Adrenal gland (tissue), 12 donors: Measurements from ENCODE around the gene CADM1. TPM values are rescaled to one million over a fixed set of nuclear protein-coding genes. Genes with fewer than 3 reads are reported as not detected.

ENCODE experiments used
- DNase-seq, 7 donors: peaks; one replicate each; pipeline ENCODE4 v3.0.0-alpha.2; 2019 to 2020
- H3K27ac ChIP-seq, 5 donors: fragments of 200-600 bp; sonication (generic) in 4 of 5; 1 replicate in 3 of 5; 2 replicates in 2 of 5; pipeline versions ENCODE4 v1.5.1 to v1.8.0; 2016 to 2020; ENCODE audit warnings: mild to moderate bottlenecking in 1 of 5
- H3K27me3 ChIP-seq: fragments of 200-600 bp; 2 replicates; pipeline ENCODE4 v1.8.0; 2021
- H3K36me3 ChIP-seq, 2 donors: fragments of 200-600 bp; replicated peaks in 1 of 2; 1 replicate in 1 of 2; 2 replicates in 1 of 2; pipeline versions ENCODE4 v1.5.1 to v1.8.0; 2018 to 2022
- H3K4me1 ChIP-seq, 2 donors: fragments of 200-600 bp; replicated peaks in 1 of 2; 1 replicate in 1 of 2; 2 replicates in 1 of 2; pipeline versions ENCODE4 v1.5.1 to v1.8.0; 2018 to 2021
- H3K4me3 ChIP-seq, 4 donors: fragments of 200-600 bp; sonication (generic) in 3 of 4; one replicate each; pipeline ENCODE4 v1.5.1; 2016 to 2018
- H3K9me3 ChIP-seq, 3 donors: fragments of 200-600 bp; sonication (generic) in 1 of 3; replicated peaks in 1 of 3; 1 replicate in 2 of 3; 2 replicates in 1 of 3; pipeline versions ENCODE4 v1.5.1 to v1.8.0; 2016 to 2021
- CTCF ChIP-seq, 6 experiments: fragments of 450-650 bp in 4 of 6; fragments of 200-600 bp in 2 of 6; sonication (generic) in 1 of 6; IDR thresholded peaks; 1 replicate in 5 of 6; 2 replicates in 1 of 6; pipeline versions ENCODE4 v1.5.1 to v1.8.0; 2016 to 2021; ENCODE audit warnings: antibody characterized with exemption in 6 of 6, mild to moderate bottlenecking in 2 of 6, moderate library complexity in 1 of 6
- POLR2A ChIP-seq, 2 donors: fragments of 450-650 bp; IDR thresholded peaks; one replicate each; pipeline ENCODE4 v1.6.1; 2017; ENCODE audit warnings: antibody characterized with exemption in 2 of 2, mild to moderate bottlenecking in 2 of 2, moderate library complexity in 1 of 2
- WGBS, 4 donors: extraction: QIAGEN DNeasy Blood & Tissue Kit in 2 of 4; methylation state at CpG; one replicate each; pipeline versions ENCODE4 v1.1.5 to v1.1.7; 2013 to 2017; 5-methylcytosine and 5-hydroxymethylcytosine counted together
- intact Hi-C, 2 donors: fragments of 100-400 bp; cut with DNase I; formaldehyde crosslinking; loops; one replicate each; pipeline versions ENCODE4 v1.14.1 to v1.15.0; 2022 to 2023
- polyA plus RNA-seq, 3 donors: library from polyadenylated mRNA; stranded (reverse); fragments of 200-250 nt in 2 of 3; fragments of 350-450 nt in 1 of 3; fragmentation: Illumina TruSeq in 1 of 3; extraction: RNeasy Lipid Tissue Mini Kit (QIAGEN cat#74804) in 1 of 3; gene quantifications; one replicate each; pipeline ENCODE4 v1.2.3, GENCODE V29; 2013 to 2014
- total RNA-seq, 9 donors: library from RNA; depleted of rRNA in 4 of 9; stranded (reverse); fragments of >200 nt in 4 of 9; fragments of 120-200 nt in 1 of 9; fragmentation: NEBNext Ultra II Directional in 1 of 9; extraction: Animal tissue kit (Norgen Biotek cat#: 25700) in 1 of 9; gene quantifications; one replicate each; pipeline versions ENCODE4 v1.1.0 to v1.2.4, GENCODE V29; 2013 to 2023
- donor health status: healthy with polysubstance abuse.
- donor health status: Bipolar disorder and iron deficiency.
- donor health status: DM: yes; HTN: yes; CAD: no.
- donor health status: DM: no; HTN: no; CAD: no.
- donor health status: DM: no; HTN: no; CAD: no.
- donor health status: DM: yes; HTN: yes; CAD: no.

The CADM1 gene
- total and polyA plus RNA-seq, 12 donors = 21.6 to 256 (median 39.8) TPM

DNA sequence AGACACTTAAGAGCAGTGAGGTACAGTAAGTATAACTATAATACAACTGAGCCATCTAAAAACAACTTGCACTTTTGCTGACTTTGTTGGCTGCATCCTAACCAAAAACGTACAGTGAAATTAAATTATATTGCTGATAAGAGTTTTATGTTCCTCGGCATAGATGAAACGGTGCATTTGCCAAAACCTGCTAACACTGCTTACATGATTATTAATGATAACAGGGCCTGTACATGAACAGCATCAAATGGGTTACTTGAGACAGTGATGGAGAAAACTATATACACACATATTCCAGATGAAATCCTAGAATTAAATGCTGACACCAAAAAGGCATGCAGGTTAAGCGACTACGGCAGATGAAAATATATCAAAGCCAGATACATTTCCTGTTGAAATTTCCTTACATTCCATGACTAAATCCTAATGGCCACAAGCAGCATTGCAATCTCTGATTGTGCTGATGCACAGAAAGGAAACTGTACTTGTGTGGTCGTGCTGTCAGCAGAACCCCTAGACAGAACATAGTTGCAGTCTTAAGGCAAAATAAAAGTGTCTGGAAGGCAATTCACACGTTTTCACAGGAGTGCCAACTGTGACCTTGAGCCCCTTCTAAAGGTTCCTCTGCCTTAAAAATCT, 143.9 kb downstream of the CADM1 start:
- no peak for TF ChIP-seq CTCF (IDR thresholded peaks at IDR 0.05)
- no peak for TF ChIP-seq POLR2A (IDR thresholded peaks at IDR 0.05)
- 65 to 76% (median 71%) methylated on average over 7 of the region's 7 CpGs for WGBS, 4 donors
- DNase-seq = no peak

DNA sequence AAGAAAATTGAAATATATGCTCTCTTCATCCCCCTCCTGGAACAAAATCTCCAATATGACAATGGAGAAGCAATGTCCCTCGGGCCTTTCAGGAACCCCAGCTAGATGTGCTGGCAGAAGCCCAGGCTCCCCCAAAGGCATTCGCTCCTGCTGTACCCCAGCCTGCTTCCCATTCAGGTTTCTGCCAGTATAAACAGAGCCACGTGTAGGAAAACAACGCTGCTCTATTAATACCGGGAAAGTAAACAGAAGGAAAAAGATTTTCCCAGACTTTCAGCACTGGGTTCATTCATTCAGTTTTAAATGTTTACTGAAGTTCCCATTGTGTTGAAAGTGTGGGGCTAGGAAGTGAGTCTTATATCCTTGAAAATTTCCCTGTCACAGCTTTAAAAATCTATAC, 147.1 kb downstream of the CADM1 start:
- TF ChIP-seq POLR2A (IDR thresholded peaks at IDR 0.05) (no peak), CTCF (IDR thresholded peaks at IDR 0.05) (no peak)
- intact Hi-C loops = no loop called here
- Histone ChIP-seq H3K36me3 (no peaks in the 10 kb centered on the region), H3K9me3 (no peaks in the 10 kb centered on the region), H3K27ac (no peak overlapping the region), H3K27me3 (no peaks in the 10 kb centered on the region), H3K4me1 (peaks cover 0 to 7% of the 10 kb centered on the region in 2 donors), H3K4me3 (no peak overlapping the region)
- WGBS, 4 donors = 36 to 43% (median 38%) methylated on average over 5 of the region's 5 CpGs
- no peak for DNase-seq

More for the DNA sequence above, 143.9 kb downstream of the CADM1 start:
- no peaks in the 10 kb centered on the region for H3K36me3 ChIP-seq
- no peak overlapping the region for H3K27ac ChIP-seq
- intact Hi-C loops = no loop called here
- H3K4me3 ChIP-seq = no peak overlapping the region
- H3K9me3 ChIP-seq = no peaks in the 10 kb centered on the region
- H3K4me1 ChIP-seq = peaks cover 0 to 7% of the 10 kb centered on the region in 2 donors
- no peaks in the 10 kb centered on the region for H3K27me3 ChIP-seq

- DNase-seq = no peak
- H3K27ac ChIP-seq = no peak overlapping the region
- no peaks in the 10 kb centered on the region for H3K9me3 ChIP-seq
- intact Hi-C loops = no loop called here
- no peaks in the 10 kb centered on the region for H3K36me3 ChIP-seq
- TF ChIP-seq CTCF (IDR thresholded peaks at IDR 0.05) (no peak), POLR2A (IDR thresholded peaks at IDR 0.05) (no peak)
- H3K4me1 ChIP-seq = peaks cover 0 to 7% of the 10 kb centered on the region in 2 donors
- no peak overlapping the region for H3K4me3 ChIP-seq
- WGBS, 4 donors = 81 to 90% (median 87%) methylated on average over 6 of the region's 6 CpGs
- H3K27me3 ChIP-seq = no peaks in the 10 kb centered on the region
Measured at GRCh38 chr11:115352805-115353485, 151.3 kb downstream of the CADM1 start.

DNA sequence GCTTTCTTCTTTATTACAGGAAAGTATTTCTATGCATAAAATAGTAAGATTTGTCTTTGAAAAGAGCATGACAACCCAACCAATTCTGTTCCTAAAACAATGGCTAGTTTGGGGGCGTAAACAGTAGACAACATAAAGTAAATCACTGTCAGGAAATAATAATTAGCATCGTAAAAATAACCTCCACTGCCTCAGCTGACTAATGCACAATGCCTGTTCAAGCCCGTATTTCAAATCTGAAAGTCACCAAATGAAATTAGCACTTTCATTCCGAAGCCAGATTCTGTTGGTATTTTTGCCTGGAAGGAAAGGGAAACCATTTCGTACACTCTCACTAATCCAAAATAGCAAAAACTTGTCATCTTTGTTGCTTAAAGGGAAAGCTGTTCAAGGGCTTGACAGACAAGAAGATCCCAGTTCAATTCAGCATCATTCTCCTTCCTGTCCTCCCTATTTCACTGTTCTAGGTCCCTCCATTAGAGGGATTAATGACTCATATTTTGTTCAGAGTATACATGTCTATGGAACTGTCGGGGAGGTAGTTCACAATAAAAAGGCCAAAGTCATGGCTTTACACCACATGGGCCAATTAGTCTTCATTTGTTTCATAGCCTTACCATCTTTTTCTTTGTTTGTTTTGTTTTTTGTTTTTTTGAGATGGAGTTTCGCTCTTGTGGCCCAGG, 154.7 kb downstream of the CADM1 start:
- Histone ChIP-seq H3K27ac (no peak overlapping the region), H3K9me3 (no peaks in the 10 kb centered on the region), H3K36me3 (no peaks in the 10 kb centered on the region), H3K27me3 (no peaks in the 10 kb centered on the region), H3K4me3 (no peak overlapping the region), H3K4me1 (peaks cover 0 to 3% of the 10 kb centered on the region in 2 donors)
- DNase-seq = no peak
- 70 to 82% (median 72%) methylated on average over 7 of the region's 7 CpGs for WGBS, 4 donors
- intact Hi-C loops = no loop called here
- no peak for TF ChIP-seq CTCF (IDR thresholded peaks at IDR 0.05)
- TF ChIP-seq POLR2A (IDR thresholded peaks at IDR 0.05) = no peak
